GM19035 (cell line): Measurements from ENCODE around the gene SOCS6.
A peak's percentile ranks its signal among the peaks of the same experiment; 100 is the strongest.

Experiments
- ATAC-seq: cut with Tn5 transposase; IDR thresholded peaks from one replicate; pipeline ENCODE4 v1.9.1; 2021; ENCODE audit not compliant: unreplicated experiment

The SOCS6 gene

GRCh38 chr18:70288171-70288850 lies 534 bp upstream of the SOCS6 start:
- ATAC-seq, result peak; percentile 20

GRCh38 chr18:70289351-70290312 lies 787 bp downstream of the SOCS6 start:
- peak; percentile 54 for ATAC-seq

GRCh38 chr18:70290482-70291294 lies 1.8 kb downstream of the SOCS6 start:
- no peak for ATAC-seq

- ATAC-seq, result no peak
These were observed 2.4 kb downstream of the SOCS6 start for GRCh38 chr18:70291295-70291574.

GRCh38 chr18:70292628-70293027 lies 3.8 kb downstream of the SOCS6 start:
- ATAC-seq, result no peak

DNA sequence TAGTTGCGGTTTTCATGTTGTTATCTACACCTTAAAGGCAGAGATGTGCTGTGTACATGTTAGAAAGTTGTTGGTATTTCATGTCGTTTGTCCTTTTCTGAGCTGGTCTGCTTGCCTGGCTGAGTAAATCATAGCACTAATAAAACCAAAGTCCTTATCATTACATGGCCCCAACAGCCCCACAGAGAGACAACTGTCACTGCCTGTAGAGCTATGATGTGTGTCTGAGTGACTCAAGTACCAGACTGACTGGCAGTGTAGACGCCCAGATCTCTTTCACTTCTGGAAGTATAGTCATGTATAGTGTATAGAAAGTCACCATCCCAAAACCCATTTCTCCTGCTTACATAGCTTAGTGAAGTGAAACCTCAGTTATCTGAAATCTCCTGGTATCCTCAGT lies 4.3 kb downstream of the SOCS6 start:
- no peak for ATAC-seq

DNA sequence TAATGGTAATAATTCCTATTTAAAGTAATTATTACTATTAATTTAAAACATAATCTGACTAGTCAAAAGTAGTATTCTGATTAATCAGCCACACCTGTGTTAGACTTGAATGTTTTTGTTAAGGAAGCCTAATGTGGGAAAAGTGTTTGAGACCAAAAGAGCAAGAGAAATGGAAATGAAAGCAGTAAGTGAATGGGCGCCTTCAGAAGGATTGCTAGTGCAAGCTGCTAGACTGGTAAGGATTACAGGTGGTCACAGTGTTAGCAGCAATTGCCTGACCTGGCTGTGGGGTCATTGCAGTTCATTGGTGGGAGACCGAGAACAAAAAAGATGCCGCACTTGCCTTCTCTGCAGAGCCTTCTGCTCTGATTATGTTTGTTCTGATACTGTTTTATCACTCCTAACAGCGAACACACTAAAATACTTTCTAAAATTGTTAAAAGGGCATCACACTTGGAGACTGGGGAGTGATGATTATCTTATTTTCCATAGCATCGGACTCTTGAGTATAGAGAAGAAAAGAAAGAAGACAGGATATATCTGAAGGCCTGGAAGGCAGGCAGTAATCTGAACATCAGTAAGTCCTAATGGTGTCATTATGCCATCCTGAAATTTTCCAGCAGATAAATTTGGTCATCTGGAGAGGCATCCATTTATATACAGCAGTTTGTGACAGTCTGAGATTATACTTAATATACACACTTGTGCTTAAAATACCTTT lies 5.8 kb downstream of the SOCS6 start:
- ATAC-seq, result no peak

DNA sequence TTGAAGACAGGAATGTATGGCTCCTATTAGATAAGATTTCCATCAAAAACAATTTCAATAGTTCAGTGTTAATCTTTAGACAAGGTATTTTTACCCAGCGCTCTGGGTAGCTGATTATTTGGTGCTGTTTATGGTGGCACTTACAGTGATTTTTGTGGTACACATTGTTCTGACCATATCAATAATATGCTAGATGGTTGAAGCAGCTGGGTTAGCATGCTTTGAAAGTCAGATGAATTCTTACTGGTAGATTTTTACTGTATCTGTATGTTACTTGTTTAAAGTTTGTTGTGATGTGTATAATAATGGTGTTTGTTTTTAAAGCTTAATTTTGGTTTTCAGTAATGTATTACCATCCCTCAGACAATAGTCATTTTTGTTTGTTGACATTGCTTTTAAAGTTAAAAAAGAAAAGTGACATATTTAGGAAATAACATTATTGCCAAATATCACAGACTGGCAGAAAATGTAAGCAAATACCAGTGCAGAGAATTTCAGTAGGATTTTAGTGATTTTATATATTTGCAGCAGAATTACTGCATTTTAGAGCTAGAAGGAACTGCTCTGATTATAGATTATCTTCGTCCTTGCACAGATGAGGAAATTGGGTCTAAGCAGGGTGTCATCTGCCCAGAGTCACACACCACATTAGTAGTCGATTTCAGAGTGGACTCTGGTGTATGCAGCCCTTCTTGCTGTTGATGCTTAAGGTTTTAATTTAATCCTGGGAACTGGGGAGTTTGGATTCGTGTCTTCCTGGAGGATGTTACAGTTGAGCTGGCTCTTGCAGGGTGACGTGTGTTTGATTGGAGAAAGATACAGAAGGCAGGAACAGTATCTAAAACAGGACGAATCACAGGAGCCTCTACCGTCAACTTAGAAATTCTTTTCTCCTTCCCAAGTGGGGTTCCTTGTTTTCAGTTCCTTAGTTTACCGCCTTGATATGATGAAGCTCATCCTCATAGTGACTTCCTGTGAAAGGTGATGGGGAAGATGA lies 6.6 kb downstream of the SOCS6 start:
- no peak for ATAC-seq

DNA sequence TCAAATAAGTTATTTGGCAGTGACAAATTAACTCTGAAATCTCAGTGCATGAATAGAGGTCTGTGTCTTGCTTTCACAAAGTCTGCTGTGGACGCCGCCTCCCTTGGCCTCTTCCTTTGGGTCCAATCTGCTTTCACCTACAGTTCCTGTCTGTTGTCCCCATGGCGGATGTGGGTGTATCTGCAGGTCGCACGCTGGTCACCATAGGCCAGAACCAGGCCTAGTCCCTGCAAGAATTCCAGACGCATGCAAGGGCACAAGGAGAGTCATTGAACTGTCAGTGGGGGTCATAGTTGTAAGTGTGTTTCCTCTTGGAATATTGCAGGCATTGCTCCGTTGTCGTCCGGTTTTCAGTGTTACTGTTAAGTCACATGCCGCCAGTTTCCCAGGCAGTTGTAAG lies 7.4 kb downstream of the SOCS6 start:
- no peak for ATAC-seq

DNA sequence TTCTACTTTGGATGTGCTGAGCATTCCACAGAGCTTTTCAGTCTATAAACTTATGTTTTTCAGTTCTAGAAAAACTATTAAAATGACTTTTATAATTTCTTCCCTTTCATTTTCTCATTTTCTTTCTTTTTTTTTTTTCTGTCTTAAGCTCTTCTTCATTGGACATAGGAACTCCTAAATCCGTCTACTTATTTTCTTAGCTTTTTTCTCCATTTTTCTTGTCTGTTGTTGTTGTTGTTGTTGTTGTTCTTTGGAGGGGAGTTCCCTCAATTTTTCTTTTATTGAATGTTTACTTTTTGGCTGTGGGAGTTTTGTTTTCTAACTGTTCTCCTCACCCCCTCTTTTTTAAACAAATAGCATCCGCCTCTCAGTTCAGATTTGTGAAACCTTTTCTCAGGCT lies 7.9 kb downstream of the SOCS6 start:
- ATAC-seq, result no peak

DNA sequence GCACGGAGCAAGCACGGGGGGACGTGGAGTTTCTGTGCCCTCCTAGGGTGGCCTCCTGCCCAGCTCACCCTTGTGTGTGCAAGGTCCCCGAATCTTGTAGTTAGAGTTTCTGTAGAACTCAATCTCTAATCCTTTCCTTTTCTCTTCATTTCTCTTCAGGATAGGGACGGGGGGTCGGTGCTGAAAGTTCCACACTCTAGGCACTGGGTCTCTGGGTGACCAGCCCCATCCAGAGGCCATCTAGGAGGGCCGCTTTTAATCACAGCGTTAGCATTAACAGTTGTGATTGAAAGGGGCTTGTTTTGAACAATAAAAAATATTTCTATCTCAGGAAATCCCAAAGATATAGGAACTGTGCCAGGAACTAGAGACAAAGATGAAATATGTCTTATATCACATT lies 10.5 kb downstream of the SOCS6 start:
- ATAC-seq, result no peak

GRCh38 chr18:70301667-70302066 lies 12.8 kb downstream of the SOCS6 start:
- ATAC-seq, result no peak

- no peak for ATAC-seq
These were observed 19.9 kb downstream of the SOCS6 start for GRCh38 chr18:70308555-70309294.

DNA sequence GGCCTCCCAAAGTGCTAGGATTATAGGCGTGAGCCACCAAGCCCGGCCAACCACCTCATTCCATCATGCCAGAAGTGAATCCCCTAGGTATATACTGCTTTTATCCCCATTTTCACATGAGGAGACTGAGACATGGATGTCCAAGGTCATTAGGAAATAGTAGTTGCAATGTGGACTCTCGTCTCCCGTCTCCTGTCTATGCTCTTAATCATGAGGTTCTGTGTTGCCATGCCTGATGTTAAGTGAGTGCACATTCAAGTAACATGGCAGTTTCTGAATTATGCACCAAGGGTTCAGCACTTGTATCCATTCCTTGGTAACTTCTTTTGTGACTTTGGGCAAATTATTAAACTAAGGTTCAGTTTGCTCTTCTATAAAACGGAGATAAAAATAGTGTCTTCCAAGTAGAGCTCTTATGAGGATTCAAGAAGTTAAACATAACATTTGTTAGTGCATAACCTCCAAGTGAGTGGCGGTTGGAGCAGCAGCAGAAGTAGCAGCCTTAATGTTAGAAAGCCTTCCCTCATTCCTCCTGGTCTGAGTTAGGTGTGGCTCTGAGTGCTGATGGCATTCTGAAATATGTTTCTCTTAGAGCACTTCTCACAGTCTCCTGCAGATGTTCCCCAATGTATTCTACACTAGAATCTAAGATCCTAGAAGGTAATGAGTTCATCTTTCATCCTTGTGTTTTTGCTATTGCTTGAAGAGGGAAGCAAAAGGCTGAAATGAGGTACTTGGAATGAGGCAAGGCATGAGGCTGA lies 21.9 kb downstream of the SOCS6 start:
- no peak for ATAC-seq

GRCh38 chr18:70311726-70312125 lies 22.9 kb downstream of the SOCS6 start:
- ATAC-seq, result no peak

- no peak for ATAC-seq
These were observed 24.8 kb downstream of the SOCS6 start for GRCh38 chr18:70313640-70314039.

DNA sequence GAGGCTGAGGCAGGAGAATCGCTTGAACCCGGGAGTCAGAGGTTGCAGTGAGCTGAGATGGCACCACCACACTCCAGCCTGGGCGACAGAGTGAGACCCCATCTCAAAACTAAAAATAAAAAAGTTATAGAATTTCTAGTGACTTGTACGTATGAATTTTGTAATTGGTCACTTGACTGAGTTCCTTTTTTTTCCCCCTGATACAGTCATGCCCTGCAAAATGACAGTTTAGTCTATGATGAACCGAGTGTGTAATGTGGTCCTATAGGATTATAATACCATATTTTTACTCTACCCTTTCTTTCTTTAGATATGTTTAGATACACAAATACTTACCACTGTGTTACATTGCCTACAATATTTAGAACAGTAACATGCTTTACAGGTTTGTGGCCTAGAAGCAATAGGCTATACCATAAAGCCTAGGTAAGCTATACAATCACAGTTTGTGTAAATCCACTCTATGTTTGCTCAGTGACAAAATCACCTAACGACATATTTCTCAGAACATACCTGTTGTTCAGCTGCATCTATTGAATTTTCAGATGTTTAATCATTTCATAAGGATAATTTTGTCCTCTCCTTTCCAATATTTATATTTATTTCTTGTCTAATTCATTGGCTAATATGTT lies 25.4 kb downstream of the SOCS6 start:
- ATAC-seq, result no peak

- ATAC-seq, result no peak
These were observed 30.3 kb downstream of the SOCS6 start for GRCh38 chr18:70319187-70319586.
